GM12878 (cell line): ENCODE results near the gene TDRKH.

Source experiments
- CEBPB ChIP-seq, 2 experiments: fragments of 150-350 bp in 1 of 2; IDR thresholded peaks; 2 replicates each; pipeline ENCODE4 v1.6.1; 2012 to 2014; ENCODE audit warnings: low read depth in 2 of 2, low read length in 2 of 2, borderline replicate concordance in 1 of 2, inconsistent platforms in 1 of 2
- PAX5 ChIP-seq: IDR thresholded peaks from 2 replicates; pipeline ENCODE4 v1.6.1; 2011; ENCODE audit warnings: low read depth, low read length, borderline replicate concordance
- TARDBP ChIP-seq: IDR thresholded peaks from 2 replicates; pipeline ENCODE4 v1.6.1; 2016; ENCODE audit warnings: borderline replicate concordance
- TF ChIP-seq, protein P1 (sequence below): fragments of 450-650 bp; formaldehyde crosslinking; IDR thresholded peaks from 2 replicates; pipeline ENCODE4 v1.5.0; 2022; ENCODE audit warnings: mild to moderate bottlenecking, missing genetic modification characterization
- TF ChIP-seq, protein P2 (sequence below), 3 experiments: IDR thresholded peaks in 2 of 3; conservative IDR thresholded peaks in 1 of 3; 2 replicates each; pipeline ENCODE4 v1.5.1; 2011; ENCODE audit warnings: low read depth in 3 of 3, low read length in 3 of 3, mild to moderate bottlenecking in 3 of 3, control low read depth in 2 of 3, moderate library complexity in 2 of 3, inconsistent platforms in 1 of 3, mixed read lengths in 1 of 3; ENCODE audit not compliant: control insufficient read depth in 2 of 3, insufficient read depth in 1 of 3; ENCODE audit errors: extremely low read depth in 1 of 3
- TF ChIP-seq, protein P3 (sequence below): fragments of 450-650 bp; IDR thresholded peaks from 2 replicates; pipeline ENCODE4 v1.6.1; 2016; ENCODE audit warnings: mild to moderate bottlenecking

DNA sequence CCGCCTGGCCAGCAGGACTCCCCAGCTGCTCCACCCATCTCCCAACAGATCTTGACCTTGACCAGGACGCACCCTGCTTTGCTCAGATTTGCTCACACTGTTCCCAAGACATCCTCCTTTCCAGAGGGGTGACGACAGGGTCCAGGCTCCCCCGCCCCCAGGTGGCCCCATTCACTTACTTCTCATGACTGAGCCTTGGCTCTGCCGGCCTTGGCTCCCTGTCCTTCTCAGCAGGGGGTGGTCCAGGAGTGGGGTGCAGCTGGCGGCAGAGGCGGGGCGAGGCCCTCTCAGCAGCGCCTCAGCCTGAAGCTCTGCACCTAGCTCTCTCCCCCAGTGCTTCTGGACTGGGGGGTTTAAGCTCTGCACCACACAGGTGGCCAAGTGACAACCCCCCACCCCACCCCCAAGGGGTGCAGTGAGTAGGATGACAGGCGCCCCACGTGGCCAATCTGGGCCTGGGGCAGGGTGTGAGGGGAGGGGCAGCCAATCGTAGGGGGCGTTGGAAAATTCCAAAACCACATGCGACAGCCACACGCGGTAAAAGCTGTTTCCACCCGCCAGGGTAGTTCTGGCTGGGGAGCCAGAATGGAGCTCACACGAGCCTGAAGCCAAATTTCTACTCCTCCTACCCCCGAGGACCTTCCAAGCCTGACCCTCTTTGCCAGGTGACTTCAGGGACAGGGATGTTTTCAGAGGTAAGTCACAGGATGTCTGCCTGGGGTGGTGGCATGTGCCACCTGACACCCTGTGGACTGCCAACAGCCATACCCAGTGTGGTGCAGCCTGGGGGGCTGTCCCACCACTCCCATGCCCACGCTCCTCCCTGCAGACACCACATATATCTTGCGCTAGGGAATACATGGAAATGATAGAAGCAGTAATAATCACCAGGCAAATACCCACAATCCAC is 35.7 kb upstream of the TDRKH start:
- TF ChIP-seq, protein P1, sequence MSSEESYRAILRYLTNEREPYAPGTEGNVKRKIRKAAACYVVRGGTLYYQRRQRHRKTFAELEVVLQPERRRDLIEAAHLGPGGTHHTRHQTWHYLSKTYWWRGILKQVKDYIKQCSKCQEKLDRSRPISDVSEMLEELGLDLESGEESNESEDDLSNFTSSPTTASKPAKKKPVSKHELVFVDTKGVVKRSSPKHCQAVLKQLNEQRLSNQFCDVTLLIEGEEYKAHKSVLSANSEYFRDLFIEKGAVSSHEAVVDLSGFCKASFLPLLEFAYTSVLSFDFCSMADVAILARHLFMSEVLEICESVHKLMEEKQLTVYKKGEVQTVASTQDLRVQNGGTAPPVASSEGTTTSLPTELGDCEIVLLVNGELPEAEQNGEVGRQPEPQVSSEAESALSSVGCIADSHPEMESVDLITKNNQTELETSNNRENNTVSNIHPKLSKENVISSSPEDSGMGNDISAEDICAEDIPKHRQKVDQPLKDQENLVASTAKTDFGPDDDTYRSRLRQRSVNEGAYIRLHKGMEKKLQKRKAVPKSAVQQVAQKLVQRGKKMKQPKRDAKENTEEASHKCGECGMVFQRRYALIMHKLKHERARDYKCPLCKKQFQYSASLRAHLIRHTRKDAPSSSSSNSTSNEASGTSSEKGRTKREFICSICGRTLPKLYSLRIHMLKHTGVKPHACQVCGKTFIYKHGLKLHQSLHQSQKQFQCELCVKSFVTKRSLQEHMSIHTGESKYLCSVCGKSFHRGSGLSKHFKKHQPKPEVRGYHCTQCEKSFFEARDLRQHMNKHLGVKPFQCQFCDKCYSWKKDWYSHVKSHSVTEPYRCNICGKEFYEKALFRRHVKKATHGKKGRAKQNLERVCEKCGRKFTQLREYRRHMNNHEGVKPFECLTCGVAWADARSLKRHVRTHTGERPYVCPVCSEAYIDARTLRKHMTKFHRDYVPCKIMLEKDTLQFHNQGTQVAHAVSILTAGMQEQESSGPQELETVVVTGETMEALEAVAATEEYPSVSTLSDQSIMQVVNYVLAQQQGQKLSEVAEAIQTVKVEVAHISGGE (CRISPR knock-in tag) = no peak
- TF ChIP-seq, protein P2, sequence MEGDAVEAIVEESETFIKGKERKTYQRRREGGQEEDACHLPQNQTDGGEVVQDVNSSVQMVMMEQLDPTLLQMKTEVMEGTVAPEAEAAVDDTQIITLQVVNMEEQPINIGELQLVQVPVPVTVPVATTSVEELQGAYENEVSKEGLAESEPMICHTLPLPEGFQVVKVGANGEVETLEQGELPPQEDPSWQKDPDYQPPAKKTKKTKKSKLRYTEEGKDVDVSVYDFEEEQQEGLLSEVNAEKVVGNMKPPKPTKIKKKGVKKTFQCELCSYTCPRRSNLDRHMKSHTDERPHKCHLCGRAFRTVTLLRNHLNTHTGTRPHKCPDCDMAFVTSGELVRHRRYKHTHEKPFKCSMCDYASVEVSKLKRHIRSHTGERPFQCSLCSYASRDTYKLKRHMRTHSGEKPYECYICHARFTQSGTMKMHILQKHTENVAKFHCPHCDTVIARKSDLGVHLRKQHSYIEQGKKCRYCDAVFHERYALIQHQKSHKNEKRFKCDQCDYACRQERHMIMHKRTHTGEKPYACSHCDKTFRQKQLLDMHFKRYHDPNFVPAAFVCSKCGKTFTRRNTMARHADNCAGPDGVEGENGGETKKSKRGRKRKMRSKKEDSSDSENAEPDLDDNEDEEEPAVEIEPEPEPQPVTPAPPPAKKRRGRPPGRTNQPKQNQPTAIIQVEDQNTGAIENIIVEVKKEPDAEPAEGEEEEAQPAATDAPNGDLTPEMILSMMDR (IDR thresholded peaks at IDR 0.05 in 2 of 3, conservative IDR thresholded peaks at IDR 0.05 in 1 of 3; ENCODE audit: control insufficient read depth in 2 of 3, extremely low read depth in 1 of 3, insufficient read depth in 1 of 3, low read depth in 3 of 3, low read length in 3 of 3) = no peak
- TF ChIP-seq TARDBP (no peak), PAX5 (no peak), CEBPB (IDR thresholded peaks at IDR 0.05; ENCODE audit: borderline replicate concordance in 1 of 2, low read depth in 2 of 2, low read length in 2 of 2) (no peak)
- TF ChIP-seq, protein P3, sequence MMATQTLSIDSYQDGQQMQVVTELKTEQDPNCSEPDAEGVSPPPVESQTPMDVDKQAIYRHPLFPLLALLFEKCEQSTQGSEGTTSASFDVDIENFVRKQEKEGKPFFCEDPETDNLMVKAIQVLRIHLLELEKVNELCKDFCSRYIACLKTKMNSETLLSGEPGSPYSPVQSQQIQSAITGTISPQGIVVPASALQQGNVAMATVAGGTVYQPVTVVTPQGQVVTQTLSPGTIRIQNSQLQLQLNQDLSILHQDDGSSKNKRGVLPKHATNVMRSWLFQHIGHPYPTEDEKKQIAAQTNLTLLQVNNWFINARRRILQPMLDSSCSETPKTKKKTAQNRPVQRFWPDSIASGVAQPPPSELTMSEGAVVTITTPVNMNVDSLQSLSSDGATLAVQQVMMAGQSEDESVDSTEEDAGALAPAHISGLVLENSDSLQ = peak; percentile 37
